Kidney (tissue), 14 donors: ENCODE results near the gene COL11A2. TPM values are rescaled to one million over a fixed set of nuclear protein-coding genes. Genes with fewer than 3 reads are reported as not detected.

Experiments
- DNase-seq, 5 donors: peaks; one replicate each; pipeline ENCODE4 v3.0.0-alpha.2; 2013 to 2020
- FAIRE-seq: peaks from 2 replicates; lab custom pipeline; 2012; peaks lifted over from hg19 to GRCh38; lab: Jason Lieb, UNC
- H3K27ac ChIP-seq, 2 donors: one replicate each; pipeline ENCODE4 v1.7.0; 2013; ENCODE audit warnings: low read depth in 2 of 2, low read length in 2 of 2, inconsistent platforms in 1 of 2
- H3K27me3 ChIP-seq: one replicate; pipeline ENCODE4 v1.7.1; 2013; ENCODE audit warnings: low read length, inconsistent platforms; ENCODE audit not compliant: control insufficient read depth, insufficient read depth
- H3K36me3 ChIP-seq, 3 donors: one replicate each; pipeline versions ENCODE4 v1.7.0 to v1.7.1; 2013; ENCODE audit warnings: low read length in 3 of 3, control low read depth in 1 of 3, inconsistent platforms in 1 of 3; ENCODE audit not compliant: insufficient read depth in 3 of 3, control insufficient read depth in 2 of 3
- H3K4me1 ChIP-seq, 3 donors: one replicate each; pipeline versions ENCODE4 v1.7.0 to v1.7.1; 2013; ENCODE audit warnings: low read length in 3 of 3, inconsistent platforms in 1 of 3, low read depth in 1 of 3; ENCODE audit not compliant: control insufficient read depth in 2 of 3, insufficient read depth in 2 of 3
- H3K4me3 ChIP-seq, 3 donors: one replicate each; pipeline versions ENCODE4 v1.7.0 to v1.8.1; 2013; ENCODE audit warnings: low read length in 3 of 3, control low read depth in 1 of 3, inconsistent platforms in 1 of 3
- H3K9ac ChIP-seq, 3 donors: one replicate each; pipeline versions ENCODE4 v1.7.0 to v1.7.1; 2013; ENCODE audit warnings: low read length in 3 of 3, control low read depth in 1 of 3, inconsistent platforms in 1 of 3
- H3K9me3 ChIP-seq, 3 donors: one replicate each; pipeline versions ENCODE4 v1.7.0 to v1.7.1; 2013; ENCODE audit warnings: low read length in 3 of 3, control low read depth in 1 of 3, inconsistent platforms in 1 of 3; ENCODE audit not compliant: control insufficient read depth in 2 of 3, insufficient read depth in 1 of 3
- intact Hi-C: fragments of 100-400 bp; cut with DNase I; formaldehyde crosslinking; loops from one replicate; pipeline ENCODE4 v1.11.1; 2022
- polyA plus RNA-seq: library from polyadenylated mRNA; stranded (reverse); fragments of 350-450 nt; fragmentation: Illumina TruSeq; extraction: RNeasy Lipid Tissue Mini Kit (QIAGEN cat#74804); gene quantifications from one replicate; pipeline ENCODE4 v1.2.3, GENCODE V29; 2014; ENCODE audit warnings: low read depth, low replicate concordance; ENCODE audit not compliant: insufficient read depth
- total RNA-seq: library from RNA; stranded (reverse); fragmentation: NEBNext Ultra II Directional; extraction: Animal tissue kit (Norgen Biotek cat#: 25700); gene quantifications from one replicate; pipeline ENCODE4 v1.2.1, GENCODE V29; 2021
- TF ChIP-seq, protein P1 (sequence below): IDR thresholded peaks from 3 replicates; pipeline ENCODE4 v1.5.1; 2012; ENCODE audit warnings: mild to moderate bottlenecking, moderate library complexity, borderline replicate concordance; ENCODE audit not compliant: insufficient read depth; ENCODE audit errors: extremely low read depth
- donor health status: control.
- donor health status: control.
- donor health status: control.
- donor health status: control.
- donor health status: control.
- donor health status: DM: yes; HTN: yes; CAD: no.
- donor health status: Normal renal cell carcinoma (clear cell type).

Gene COL11A2
- total and polyA plus RNA-seq, 2 donors from 2014 or later, result 0.85 to 2.3 TPM

GRCh38 chr6:33206027-33206863 lies 14.0 kb upstream of the COL11A2 start:
- Histone ChIP-seq H3K27ac (no peak overlapping the region), H3K9ac (no peak overlapping the region), H3K36me3 (peaks cover 11 to 31% (median 19%) of the 10 kb centered on the region in 3 donors), H3K9me3 (no peaks in the 10 kb centered on the region), H3K4me3 (no peak overlapping the region), H3K4me1 (peaks cover 5 to 35% (median 19%) of the 10 kb centered on the region in 3 donors), H3K27me3 (no peaks in the 10 kb centered on the region)
- FAIRE-seq (no peak), DNase-seq (peak in 1 of 5 donors; percentile 55)
- intact Hi-C loops, result no loop called here
- TF ChIP-seq, protein P1, sequence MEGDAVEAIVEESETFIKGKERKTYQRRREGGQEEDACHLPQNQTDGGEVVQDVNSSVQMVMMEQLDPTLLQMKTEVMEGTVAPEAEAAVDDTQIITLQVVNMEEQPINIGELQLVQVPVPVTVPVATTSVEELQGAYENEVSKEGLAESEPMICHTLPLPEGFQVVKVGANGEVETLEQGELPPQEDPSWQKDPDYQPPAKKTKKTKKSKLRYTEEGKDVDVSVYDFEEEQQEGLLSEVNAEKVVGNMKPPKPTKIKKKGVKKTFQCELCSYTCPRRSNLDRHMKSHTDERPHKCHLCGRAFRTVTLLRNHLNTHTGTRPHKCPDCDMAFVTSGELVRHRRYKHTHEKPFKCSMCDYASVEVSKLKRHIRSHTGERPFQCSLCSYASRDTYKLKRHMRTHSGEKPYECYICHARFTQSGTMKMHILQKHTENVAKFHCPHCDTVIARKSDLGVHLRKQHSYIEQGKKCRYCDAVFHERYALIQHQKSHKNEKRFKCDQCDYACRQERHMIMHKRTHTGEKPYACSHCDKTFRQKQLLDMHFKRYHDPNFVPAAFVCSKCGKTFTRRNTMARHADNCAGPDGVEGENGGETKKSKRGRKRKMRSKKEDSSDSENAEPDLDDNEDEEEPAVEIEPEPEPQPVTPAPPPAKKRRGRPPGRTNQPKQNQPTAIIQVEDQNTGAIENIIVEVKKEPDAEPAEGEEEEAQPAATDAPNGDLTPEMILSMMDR, result no peak

DNA sequence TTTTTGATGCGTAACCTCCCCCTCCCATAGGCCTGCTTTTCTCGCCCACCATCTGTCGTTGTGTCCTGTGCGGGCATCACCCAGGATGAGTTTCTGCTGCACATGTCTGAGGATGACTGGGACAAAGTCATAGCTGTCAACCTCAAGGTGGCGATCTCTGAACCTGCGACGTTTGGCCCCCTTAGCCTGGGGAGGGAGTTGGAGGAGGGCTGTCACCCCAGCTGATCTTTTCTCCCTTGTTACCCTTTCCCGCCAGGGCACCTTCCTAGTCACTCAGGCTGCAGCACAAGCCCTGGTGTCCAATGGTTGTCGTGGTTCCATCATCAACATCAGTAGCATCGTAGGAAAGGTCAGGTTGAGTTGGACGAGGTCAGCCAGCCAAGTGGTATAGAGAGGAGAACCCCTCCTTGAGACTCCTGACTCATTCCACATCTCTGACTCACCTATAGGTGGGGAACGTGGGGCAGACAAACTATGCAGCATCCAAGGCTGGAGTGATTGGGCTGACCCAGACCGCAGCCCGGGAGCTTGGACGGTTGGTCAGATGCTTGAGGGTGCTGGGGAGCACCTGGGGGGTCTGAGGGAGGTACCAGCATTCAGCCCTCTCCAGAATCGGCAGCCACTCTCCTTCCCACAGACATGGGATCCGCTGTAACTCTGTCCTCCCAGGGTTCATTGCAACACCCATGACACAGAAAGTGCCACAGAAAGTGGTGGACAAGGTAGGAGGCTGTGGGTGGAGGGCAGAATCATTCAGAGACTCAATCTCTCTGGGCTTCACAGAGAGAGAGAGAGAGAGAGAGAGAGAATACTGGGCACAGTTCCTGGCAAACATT lies 13.1 kb upstream of the COL11A2 start:
- H3K27me3 ChIP-seq, result no peaks in the 10 kb centered on the region
- no peak for FAIRE-seq
- H3K4me3 ChIP-seq, result peak overlapping the region; percentile 69 to 91 (median 78)
- no peaks in the 10 kb centered on the region for H3K9me3 ChIP-seq
- TF ChIP-seq, protein P1, result no peak
- peak in 1 of 5 donors; percentile 57 for DNase-seq
- H3K9ac ChIP-seq, result peak overlapping the region in 2 of 3 donors; percentile 8 to 80
- peak overlapping the region in 1 of 2 donors; percentile 78 for H3K27ac ChIP-seq
- H3K36me3 ChIP-seq, result peaks cover 11 to 27% (median 19%) of the 10 kb centered on the region in 3 donors
- intact Hi-C loops, result no loop called here
- peaks cover 5 to 37% (median 19%) of the 10 kb centered on the region in 3 donors for H3K4me1 ChIP-seq

DNA sequence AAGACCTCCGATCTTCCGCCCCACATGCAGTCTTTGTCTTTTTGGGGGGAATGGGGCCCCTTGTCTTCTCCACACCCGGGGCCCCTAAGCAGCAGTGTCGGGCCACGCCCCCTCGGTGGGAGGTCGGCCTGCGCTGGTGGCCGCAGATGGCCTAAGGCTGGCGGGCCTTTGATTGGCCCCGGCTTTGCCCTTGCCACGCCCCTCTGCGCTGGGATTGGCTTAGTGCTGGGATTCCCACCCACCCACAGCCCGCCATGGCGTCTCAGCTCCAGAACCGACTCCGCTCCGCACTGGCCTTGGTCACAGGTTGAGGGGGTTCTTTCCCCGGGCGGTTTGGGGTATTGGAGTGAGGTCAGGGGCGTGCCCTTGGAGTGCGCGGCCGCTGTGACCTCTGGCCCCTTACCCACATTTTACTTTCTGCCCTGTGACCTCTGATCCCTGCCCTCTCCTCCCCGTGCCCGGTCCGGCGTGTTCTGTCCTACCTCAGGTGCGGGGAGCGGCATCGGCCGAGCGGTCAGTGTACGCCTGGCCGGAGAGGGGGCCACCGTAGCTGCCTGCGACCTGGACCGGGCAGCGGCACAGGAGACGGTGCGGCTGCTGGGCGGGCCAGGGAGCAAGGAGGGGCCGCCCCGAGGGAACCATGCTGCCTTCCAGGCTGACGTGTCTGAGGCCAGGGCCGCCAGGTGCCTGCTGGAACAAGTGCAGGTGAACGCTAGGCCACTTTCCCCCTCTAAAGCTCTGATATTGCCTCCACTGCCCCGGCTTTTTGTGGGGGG lies 12.3 kb upstream of the COL11A2 start, which contains the start of gene HSD17B8:
Gene HSD17B8 (plus strand): TSS at position 241 of the 776 bp plus-strand sequence. CDS start 14 bp downstream, at position 255.
- TF ChIP-seq, protein P1, result no peak
- DNase-seq, result peak; percentile 96 to 98 (median 97)
- H3K36me3 ChIP-seq, result peaks cover 11 to 20% (median 16%) of the 10 kb centered on the region in 3 donors
- H3K4me3 ChIP-seq, result peak within 1 kb of the TSS; percentile 69 to 91 (median 78)
- H3K27me3 ChIP-seq, result no peaks in the 10 kb centered on the region
- H3K9me3 ChIP-seq, result no peaks in the 10 kb centered on the region
- H3K9ac ChIP-seq, result peak within 1 kb of the TSS; percentile 18 to 80 (median 64)
- H3K4me1 ChIP-seq, result peaks cover 5 to 39% (median 19%) of the 10 kb centered on the region in 3 donors
- peak within 1 kb of the TSS; percentile 68 to 78 for H3K27ac ChIP-seq
- intact Hi-C loops, result no loop called here
- FAIRE-seq, result no peak
